Prostate gland (tissue), 2 donors: Measurements from ENCODE around the gene CABLES1.
"Not testable (repeated sequence)": the region's sequence is repeated elsewhere in the genome, so short reads cannot be mapped to it uniquely, and the experiment has no call there.

Source experiments
- CTCF ChIP-seq, 4 experiments: fragments of 200-600 bp in 2 of 4; fragments of 450-650 bp in 2 of 4; sonication (generic) in 2 of 4; IDR thresholded peaks; 1 replicate in 3 of 4; 2 replicates in 1 of 4; pipeline ENCODE4 v1.5.1; 2016 to 2019; ENCODE audit warnings: antibody characterized with exemption in 4 of 4, mild to moderate bottlenecking in 2 of 4, moderate library complexity in 2 of 4
- POLR2A ChIP-seq: fragments of 450-650 bp; IDR thresholded peaks from one replicate; pipeline ENCODE4 v1.6.1; 2016; ENCODE audit warnings: antibody characterized with exemption, mild to moderate bottlenecking
- POLR2AphosphoS5 ChIP-seq: sonication (generic); formaldehyde crosslinking; IDR thresholded peaks from one replicate; pipeline ENCODE4 v1.6.1; 2017; ENCODE audit warnings: antibody characterized with exemption

DNA sequence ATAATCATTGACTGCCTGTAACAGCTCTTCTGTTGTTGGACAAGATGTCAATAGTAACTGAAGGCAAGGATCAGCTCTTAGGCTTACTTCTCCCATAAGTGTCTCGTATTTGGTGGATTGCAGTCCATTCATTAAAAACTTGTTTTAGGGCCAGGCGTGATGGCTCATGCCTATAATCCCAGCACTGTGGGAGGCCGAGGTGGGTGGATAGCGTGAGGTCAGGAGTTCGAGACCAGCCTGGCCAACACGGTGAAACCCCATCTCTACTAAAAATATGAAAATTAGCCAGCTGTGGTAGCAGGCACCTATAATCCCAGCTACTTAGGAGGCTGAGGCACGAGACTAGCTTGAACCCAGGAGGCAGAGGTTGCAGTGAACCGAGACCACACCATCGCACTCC lies 26.1 kb upstream of the CABLES1 start:
- not testable (repeated sequence) for TF ChIP-seq CTCF (IDR thresholded peaks at IDR 0.05); POLR2AphosphoS5; POLR2A
